Neural cell (in vitro differentiated cells): ENCODE data around the gene AZU1. TPM values are rescaled to one million over a fixed set of nuclear protein-coding genes. Genes with fewer than 3 reads are reported as not detected.

Experiments used
- H2AFZ ChIP-seq: fragments of 200-600, 300-800 bp; sonication (generic), shearing (Covaris generic); 2 replicates; pipeline ENCODE4 v1.6.0; 2014; ENCODE audit warnings: low read depth, mild to moderate bottlenecking, antibody characterized with exemption, low read length, moderate library complexity
- H3F3A ChIP-seq: fragments of 200-600 bp; shearing (Covaris generic); 2 replicates; pipeline ENCODE4 v1.6.1; 2016; ENCODE audit warnings: mild to moderate bottlenecking, moderate library complexity, mixed read lengths, antibody characterized with exemption, low read length; ENCODE audit not compliant: insufficient read depth, poor library complexity, severe bottlenecking
- H3K27ac ChIP-seq: fragments of 200-600, 300-800 bp; sonication (generic), shearing (Covaris generic); 2 replicates; pipeline ENCODE4 v1.5.1; 2014; ENCODE audit warnings: mild to moderate bottlenecking, low read length, moderate library complexity
- H3K27me3 ChIP-seq: fragments of 300-800, 200-600 bp; sonication (generic), shearing (Covaris generic); 2 replicates; pipeline ENCODE4 v1.6.0; 2014; ENCODE audit warnings: mild to moderate bottlenecking, low read depth, low read length, moderate library complexity; ENCODE audit not compliant: insufficient read depth
- H3K36me3 ChIP-seq: fragments of 300-800, 200-600 bp; sonication (generic), shearing (Covaris generic); 2 replicates; pipeline ENCODE4 v1.5.1; 2014; ENCODE audit warnings: mild to moderate bottlenecking, antibody characterized with exemption, low read length, moderate library complexity; ENCODE audit not compliant: insufficient read depth
- H3K4me2 ChIP-seq: fragments of 300-800, 200-600 bp; sonication (generic), shearing (Covaris generic); 2 replicates; pipeline ENCODE4 v1.6.0; 2014; ENCODE audit warnings: mild to moderate bottlenecking, low read length
- H3K4me3 ChIP-seq: fragments of 300-800, 200-600 bp; sonication (generic), shearing (Covaris generic); 2 replicates; pipeline ENCODE4 v1.5.1; 2014; ENCODE audit warnings: mild to moderate bottlenecking, low read length, moderate library complexity
- H3K79me2 ChIP-seq: fragments of 200-600 bp; shearing (Covaris generic); replicated peaks from 2 replicates; pipeline ENCODE4 v1.6.0; 2014; ENCODE audit warnings: mild to moderate bottlenecking, low read length, moderate library complexity; ENCODE audit not compliant: insufficient read depth
- H3K9ac ChIP-seq: fragments of 300-800, 200-600 bp; sonication (generic), shearing (Covaris generic); 2 replicates; pipeline ENCODE4 v1.6.1; 2016; ENCODE audit warnings: mild to moderate bottlenecking, low read length, mixed read lengths
- H3K9me2 ChIP-seq: fragments of 200-600 bp; shearing (Covaris generic); 2 replicates; pipeline ENCODE4 v1.6.1; 2016; ENCODE audit warnings: mild to moderate bottlenecking, low read length, mixed read lengths; ENCODE audit not compliant: insufficient read depth
- H3K9me3 ChIP-seq: fragments of 200-600, 300-800 bp; sonication (generic), shearing (Covaris generic); 2 replicates; pipeline ENCODE4 v1.6.1; 2016; ENCODE audit warnings: mild to moderate bottlenecking, mixed run types, low read length, moderate library complexity, mixed read lengths
- H4K20me1 ChIP-seq: fragments of 200-600 bp; shearing (Covaris generic); 2 replicates; pipeline ENCODE4 v1.6.1; 2016; ENCODE audit warnings: mild to moderate bottlenecking, mixed run types; ENCODE audit not compliant: insufficient read depth
- CTCF ChIP-seq: fragments of 450-650 bp; IDR thresholded peaks from 2 replicates; pipeline ENCODE4 v1.5.1; 2014; ENCODE audit warnings: antibody characterized with exemption, mild to moderate bottlenecking, moderate library complexity; ENCODE audit not compliant: poor library complexity, severe bottlenecking
- EP300 ChIP-seq: fragments of 450-650 bp; conservative IDR thresholded peaks from 2 replicates; pipeline ENCODE4 v1.6.1; 2014; ENCODE audit warnings: antibody characterized with exemption, mild to moderate bottlenecking, moderate library complexity; ENCODE audit not compliant: poor library complexity, severe bottlenecking
- EZH2 ChIP-seq: fragments of 200-600, 300-800 bp; shearing (Covaris generic), sonication (generic); IDR thresholded peaks from 2 replicates; pipeline ENCODE4 v1.6.1; 2014; ENCODE audit warnings: antibody characterized with exemption, low read length, borderline replicate concordance, mild to moderate bottlenecking; ENCODE audit not compliant: insufficient read depth, poor library complexity, severe bottlenecking
- MXI1 ChIP-seq: fragments of 450-650 bp; conservative IDR thresholded peaks from 2 replicates; pipeline ENCODE4 v1.6.1; 2014; ENCODE audit warnings: antibody characterized with exemption, mild to moderate bottlenecking; ENCODE audit not compliant: poor library complexity, severe bottlenecking
- POLR2AphosphoS5 ChIP-seq: IDR thresholded peaks from 2 replicates; pipeline ENCODE4 v1.6.1; 2012
- RAD21 ChIP-seq: fragments of 450-650 bp; conservative IDR thresholded peaks from 2 replicates; pipeline ENCODE4 v1.6.1; 2014; ENCODE audit warnings: antibody characterized with exemption, mild to moderate bottlenecking, moderate library complexity
- REST ChIP-seq: IDR thresholded peaks from 2 replicates; pipeline ENCODE4 v1.6.1; 2012; ENCODE audit warnings: borderline replicate concordance
- SMC3 ChIP-seq: fragments of 450-650 bp; conservative IDR thresholded peaks from 2 replicates; pipeline ENCODE4 v1.6.1; 2014; ENCODE audit warnings: antibody characterized with exemption, mild to moderate bottlenecking, moderate library complexity; ENCODE audit not compliant: poor library complexity
- TAF1 ChIP-seq: IDR thresholded peaks from 2 replicates; pipeline ENCODE4 v1.6.1; 2012; ENCODE audit warnings: low read depth
- polyA plus RNA-seq: library from polyadenylated mRNA; depleted of rRNA; stranded (reverse); fragments of >200 nt; gene quantifications from 2 replicates; pipeline ENCODE4 v1.2.3, GENCODE V29; 2014

AZU1 gene
- polyA plus RNA-seq, 1 donor from 2014 or later, result 1.1 TPM

- H3K9me2 ChIP-seq, result no peaks in the 10 kb centered on the region
- H4K20me1 ChIP-seq, result no peaks in the 10 kb centered on the region
- no peaks in the 10 kb centered on the region for H3K27me3 ChIP-seq
- no peaks in the 10 kb centered on the region for H3K9me3 ChIP-seq
- no peak overlapping the region for H2AFZ ChIP-seq
- TF ChIP-seq REST (no peak), MXI1 (no peak), TAF1 (no peak), POLR2AphosphoS5 (no peak), EZH2 (no peak), CTCF (no peak), EP300 (no peak), RAD21 (no peak), SMC3 (no peak)
- H3K27ac ChIP-seq, result no peak overlapping the region
- no peaks in the 10 kb centered on the region for H3K79me2 ChIP-seq
- H3F3A ChIP-seq, result no peaks in the 10 kb centered on the region
- H3K9ac ChIP-seq, result no peak overlapping the region
- H3K4me2 ChIP-seq, result no peak overlapping the region
- no peak overlapping the region for H3K4me3 ChIP-seq
- no peaks in the 10 kb centered on the region for H3K36me3 ChIP-seq
These were observed 22.8 kb downstream of the AZU1 start for GRCh38 chr19:850221-850978.

- no peaks in the 10 kb centered on the region for H3K79me2 ChIP-seq
- no peak overlapping the region for H3K9ac ChIP-seq
- H3K27me3 ChIP-seq, result no peaks in the 10 kb centered on the region
- H3K4me3 ChIP-seq, result no peak overlapping the region
- no peaks in the 10 kb centered on the region for H3K9me2 ChIP-seq
- H3K9me3 ChIP-seq, result no peaks in the 10 kb centered on the region
- no peak overlapping the region for H3K27ac ChIP-seq
- no peaks in the 10 kb centered on the region for H4K20me1 ChIP-seq
- TF ChIP-seq CTCF, result no peak
- no peak for TF ChIP-seq EZH2
- TF ChIP-seq EP300, result no peak
- TF ChIP-seq SMC3, result no peak
- TF ChIP-seq REST, result no peak
- TF ChIP-seq RAD21, result no peak
- TF ChIP-seq MXI1, result no peak
- TF ChIP-seq POLR2AphosphoS5, result no peak
- TF ChIP-seq TAF1, result no peak
- no peaks in the 10 kb centered on the region for H3F3A ChIP-seq
- H3K36me3 ChIP-seq, result no peaks in the 10 kb centered on the region
- no peak overlapping the region for H3K4me2 ChIP-seq
- H2AFZ ChIP-seq, result no peak overlapping the region
These were observed 23.3 kb downstream of the AZU1 start for GRCh38 chr19:850979-851335.
